ENCODE measurements around the gene EFNA4. TPM values are rescaled to one million over a fixed set of nuclear protein-coding genes. Genes with fewer than 3 reads are reported as not detected.

Gene EFNA4
- total and polyA plus RNA-seq, 9 of the 15 experiments (the other 6 are each of a cell fraction or from before 2014, with no cell fraction given) = 0.68 to 7.4 (median 6.1) TPM

- TF ChIP-seq MITF (IDR thresholded peaks at IDR 0.05) (peak; percentile 28; the same call in 1 of the 2 replicates), PBX2 (CRISPR knock-in tag; IDR thresholded peaks at IDR 0.05; ENCODE audit: low read depth) (no peak), PBX2 (tag; conservative IDR thresholded peaks at IDR 0.05; ENCODE audit: low read depth) (no peak), ZBTB17 (CRISPR knock-in tag; IDR thresholded peaks at IDR 0.05) (peak; percentile 79), ZNF778 (CRISPR knock-in tag; IDR thresholded peaks at IDR 0.05) (no peak), U2AF2 (optimal IDR thresholded peaks at IDR 0.05; ENCODE audit: low read depth, low read length) (no peak), PML (IDR thresholded peaks at IDR 0.05; ENCODE audit: low read length) (no peak; the same call in 1 of the 2 replicates), SRSF7 (optimal IDR thresholded peaks at IDR 0.05; ENCODE audit: low read depth, low read length) (no peak), HDAC6 (IDR thresholded peaks at IDR 0.05; ENCODE audit: low read depth, low read length) (no peak), CBFA2T3 (IDR thresholded peaks at IDR 0.05) (peak; percentile 48), PHF20 (IDR thresholded peaks at IDR 0.05; ENCODE audit: partially characterized antibody) (peak; percentile 14), DIDO1 (tag; IDR thresholded peaks at IDR 0.05; ENCODE audit: low read depth) (no peak), ZNF146 (CRISPR knock-in tag; IDR thresholded peaks at IDR 0.05; ENCODE audit: unreplicated experiment) (no peak), E2F3 (CRISPR knock-in tag; IDR thresholded peaks at IDR 0.05) (no peak), MTF1 (CRISPR knock-in tag; IDR thresholded peaks at IDR 0.05; ENCODE audit: borderline replicate concordance) (no peak), CBX2 (IDR thresholded peaks at IDR 0.05; ENCODE audit: insufficient read depth, low read length, poor library complexity, severe bottlenecking) (no peak), CREBBP (IDR thresholded peaks at IDR 0.05; ENCODE audit: low read depth, low read length) (no peak), ZNF696 (CRISPR knock-in tag; conservative IDR thresholded peaks at IDR 0.05) (no peak), TCF3 (CRISPR knock-in tag; IDR thresholded peaks at IDR 0.05) (no peak; the same call in 1 of the 2 replicates), FOXM1 (IDR thresholded peaks at IDR 0.05; ENCODE audit: low read depth) (no peak), FOXM1 (CRISPR knock-in tag; IDR thresholded peaks at IDR 0.05; ENCODE audit: low read depth) (no peak; the same call in 1 of the 2 replicates)
- TF ChIP-seq, protein P1, sequence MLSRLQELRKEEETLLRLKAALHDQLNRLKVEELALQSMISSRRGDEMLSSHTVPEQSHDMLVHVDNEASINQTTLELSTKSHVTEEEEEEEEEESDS (CRISPR knock-in tag; IDR thresholded peaks at IDR 0.05) = no peak
- TF ChIP-seq, protein P2, sequence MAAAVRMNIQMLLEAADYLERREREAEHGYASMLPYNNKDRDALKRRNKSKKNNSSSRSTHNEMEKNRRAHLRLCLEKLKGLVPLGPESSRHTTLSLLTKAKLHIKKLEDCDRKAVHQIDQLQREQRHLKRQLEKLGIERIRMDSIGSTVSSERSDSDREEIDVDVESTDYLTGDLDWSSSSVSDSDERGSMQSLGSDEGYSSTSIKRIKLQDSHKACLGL (CRISPR knock-in tag; IDR thresholded peaks at IDR 0.05; ENCODE audit: borderline replicate concordance, poor library complexity, severe bottlenecking) = no peak
Measured at GRCh38 chr1:155017041-155017945, 46.2 kb upstream of the EFNA4 start (continued).

Data from K562 (cell line).